Activated B cell treated with CpG ODN at 0.5 μM for 24 hours (primary cell): ENCODE measurements around the gene DLGAP4. TPM values are rescaled to one million over a fixed set of nuclear protein-coding genes. Genes with fewer than 3 reads are reported as not detected.

Experiments used
- ATAC-seq: fragments of 200-7000 bp; cut with Tn5 transposase; one replicate; pipeline ENCODE4 v1.10.0; 2021; ENCODE audit warnings: low read depth, mild to moderate bottlenecking, moderate library complexity
- CTCF ChIA-PET: fragments of 350-600 bp; sonication (Branson Sonifier 250); formaldehyde crosslinking; loops from one replicate; lab custom pipeline; 2021; ENCODE audit warnings: antibody characterized with exemption; lab: Charles Lee
- POLR2A ChIA-PET: fragments of 350-600 bp; sonication (Branson Sonifier 250); formaldehyde crosslinking; loops from one replicate; lab custom pipeline; 2021; ENCODE audit warnings: antibody characterized with exemption; lab: Charles Lee
- DNase-seq: peaks from one replicate; pipeline ENCODE4 v3.0.0; 2022
- H3K27ac Mint-ChIP-seq: one replicate; pipeline ENCODE4 v1.8.0; 2020; ENCODE audit warnings: mixed read lengths
- H3K27me3 Mint-ChIP-seq: one replicate; pipeline ENCODE4 v1.8.0; 2021; ENCODE audit warnings: mixed read lengths
- H3K36me3 Mint-ChIP-seq: one replicate; pipeline ENCODE4 v1.8.0; 2021; ENCODE audit warnings: low read depth, mixed read lengths
- H3K4me1 Mint-ChIP-seq: one replicate; pipeline ENCODE4 v1.8.0; 2021; ENCODE audit warnings: mixed read lengths
- H3K4me3 Mint-ChIP-seq: one replicate; pipeline ENCODE4 v1.8.0; 2020; ENCODE audit warnings: mild to moderate bottlenecking, mixed read lengths
- H3K9me3 Mint-ChIP-seq: one replicate; pipeline ENCODE4 v1.8.0; 2020; ENCODE audit warnings: mixed read lengths
- intact Hi-C: fragments of 100-400 bp; cut with micrococcal nuclease; formaldehyde crosslinking; loops from one replicate; pipeline ENCODE4 v1.15.1; 2024
- total RNA-seq: library from RNA; stranded (reverse); gene quantifications from 2 replicates; pipeline ENCODE4 v1.2.3, GENCODE V29; 2022
- TF ChIP-seq, protein P1 (sequence below): fragments of 200-600 bp; IDR thresholded peaks from one replicate; pipeline ENCODE4 v1.8.0; 2022; ENCODE audit warnings: antibody characterized with exemption, mild to moderate bottlenecking

Gene DLGAP4
- total RNA-seq, 1 donor from 2014 or later, result 38.7 TPM

DNA sequence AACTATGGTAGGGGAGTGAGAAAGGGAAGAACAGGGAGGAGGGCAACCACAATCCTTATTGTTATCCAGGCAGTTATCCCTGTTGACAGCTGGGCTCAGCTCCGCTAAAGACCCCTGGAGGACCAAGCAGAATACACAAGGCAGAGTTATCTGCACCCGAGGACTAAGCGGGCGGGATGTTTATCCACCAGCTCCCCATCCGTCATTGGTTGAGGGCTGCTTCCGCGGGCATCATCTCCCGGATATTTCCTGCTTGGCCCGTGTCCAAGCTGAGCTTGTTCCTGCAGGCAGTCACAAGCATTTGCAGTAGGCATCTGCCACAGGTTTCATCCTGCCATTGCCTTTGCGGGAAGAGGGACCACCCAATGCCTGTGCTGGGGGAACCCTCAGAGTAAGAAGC is 102.1 kb downstream of the DLGAP4 start:
- intact Hi-C loops, result no loop called here
- Mint-ChIP-seq H3K36me3 (no peaks in the 10 kb centered on the region), H3K9me3 (no peaks in the 10 kb centered on the region), H3K27me3 (peaks cover 8% of the 10 kb centered on the region), H3K27ac (no peak overlapping the region), H3K4me3 (no peak overlapping the region), H3K4me1 (no peaks in the 10 kb centered on the region)
- POLR2A ChIA-PET, result no interaction called here
- CTCF ChIA-PET, result no interaction called here
- TF ChIP-seq, protein P1, sequence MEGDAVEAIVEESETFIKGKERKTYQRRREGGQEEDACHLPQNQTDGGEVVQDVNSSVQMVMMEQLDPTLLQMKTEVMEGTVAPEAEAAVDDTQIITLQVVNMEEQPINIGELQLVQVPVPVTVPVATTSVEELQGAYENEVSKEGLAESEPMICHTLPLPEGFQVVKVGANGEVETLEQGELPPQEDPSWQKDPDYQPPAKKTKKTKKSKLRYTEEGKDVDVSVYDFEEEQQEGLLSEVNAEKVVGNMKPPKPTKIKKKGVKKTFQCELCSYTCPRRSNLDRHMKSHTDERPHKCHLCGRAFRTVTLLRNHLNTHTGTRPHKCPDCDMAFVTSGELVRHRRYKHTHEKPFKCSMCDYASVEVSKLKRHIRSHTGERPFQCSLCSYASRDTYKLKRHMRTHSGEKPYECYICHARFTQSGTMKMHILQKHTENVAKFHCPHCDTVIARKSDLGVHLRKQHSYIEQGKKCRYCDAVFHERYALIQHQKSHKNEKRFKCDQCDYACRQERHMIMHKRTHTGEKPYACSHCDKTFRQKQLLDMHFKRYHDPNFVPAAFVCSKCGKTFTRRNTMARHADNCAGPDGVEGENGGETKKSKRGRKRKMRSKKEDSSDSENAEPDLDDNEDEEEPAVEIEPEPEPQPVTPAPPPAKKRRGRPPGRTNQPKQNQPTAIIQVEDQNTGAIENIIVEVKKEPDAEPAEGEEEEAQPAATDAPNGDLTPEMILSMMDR, result no peak
- DNase-seq (no peak), ATAC-seq (no peak)

DNA sequence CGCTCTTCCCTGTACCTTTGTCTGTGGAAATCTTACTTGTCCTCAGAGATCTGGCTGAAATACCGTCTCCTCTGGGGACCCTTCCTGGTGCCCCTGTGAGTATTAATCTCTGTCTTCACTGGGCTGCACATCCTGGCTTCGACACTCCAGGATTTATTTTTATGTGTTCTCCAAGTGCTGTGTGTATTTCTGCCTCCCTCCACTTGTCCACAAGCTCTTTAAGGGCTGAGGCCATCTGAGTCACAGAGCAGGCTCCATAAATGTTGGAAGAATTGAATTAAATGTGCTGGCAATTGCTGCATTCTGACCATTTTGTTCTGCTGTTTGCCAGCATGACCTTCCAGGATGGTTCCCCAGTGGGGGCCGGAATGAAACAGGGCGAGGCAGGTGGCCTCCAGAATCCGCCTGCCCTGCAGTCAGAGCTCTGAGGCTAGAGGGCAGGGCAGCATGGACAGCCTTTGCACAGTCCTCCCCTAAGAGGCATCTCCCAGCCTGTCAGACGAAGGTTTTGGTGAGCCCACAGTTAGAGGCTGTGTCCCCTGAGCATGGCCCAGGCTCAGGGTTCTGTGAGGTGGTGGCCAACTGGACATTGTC is 105.8 kb downstream of the DLGAP4 start:
- H3K4me3 Mint-ChIP-seq, result no peak overlapping the region
- ChIA-PET POLR2A (no interaction called here), CTCF (no interaction called here)
- DNase-seq, result no peak
- no peak overlapping the region for H3K27ac Mint-ChIP-seq
- H3K9me3 Mint-ChIP-seq, result no peaks in the 10 kb centered on the region
- intact Hi-C loops, result no loop called here
- H3K27me3 Mint-ChIP-seq, result peaks cover 7% of the 10 kb centered on the region
- H3K36me3 Mint-ChIP-seq, result no peaks in the 10 kb centered on the region
- TF ChIP-seq, protein P1, result no peak
- H3K4me1 Mint-ChIP-seq, result no peaks in the 10 kb centered on the region
- no peak for ATAC-seq

DNA sequence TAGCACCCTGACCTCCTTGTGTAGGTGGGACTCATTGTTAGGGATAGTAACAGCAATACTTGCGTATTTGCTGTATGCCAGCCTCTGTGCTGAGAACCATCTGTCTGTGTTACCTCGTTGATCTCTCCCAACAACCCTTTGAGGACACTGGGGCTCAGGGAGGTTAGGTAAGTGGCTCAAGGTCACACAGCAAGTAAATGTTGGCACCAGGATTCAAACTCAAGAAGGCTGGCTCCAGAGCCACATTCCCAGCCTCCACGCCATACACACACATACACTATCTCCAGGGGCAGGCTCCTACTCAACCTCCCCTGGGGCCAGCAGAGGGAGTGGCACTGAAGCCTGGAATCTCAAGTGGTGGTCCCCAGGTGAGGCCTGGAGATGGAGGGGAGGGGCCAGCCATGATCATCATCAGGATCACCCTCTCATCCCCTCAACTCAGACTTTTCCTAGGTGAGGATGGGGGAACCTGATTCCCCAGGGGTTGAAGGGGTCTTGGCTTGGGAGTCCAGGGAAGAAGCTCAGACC is 109.4 kb downstream of the DLGAP4 start:
- Mint-ChIP-seq H3K4me3 (no peak overlapping the region), H3K36me3 (no peaks in the 10 kb centered on the region), H3K27ac (no peak overlapping the region), H3K9me3 (no peaks in the 10 kb centered on the region), H3K27me3 (peaks cover 13% of the 10 kb centered on the region), H3K4me1 (no peaks in the 10 kb centered on the region)
- ChIA-PET POLR2A (no interaction called here), CTCF (no interaction called here)
- ATAC-seq, result no peak
- TF ChIP-seq, protein P1, result no peak
- DNase-seq, result no peak
- intact Hi-C loops, result no loop called here

DNA sequence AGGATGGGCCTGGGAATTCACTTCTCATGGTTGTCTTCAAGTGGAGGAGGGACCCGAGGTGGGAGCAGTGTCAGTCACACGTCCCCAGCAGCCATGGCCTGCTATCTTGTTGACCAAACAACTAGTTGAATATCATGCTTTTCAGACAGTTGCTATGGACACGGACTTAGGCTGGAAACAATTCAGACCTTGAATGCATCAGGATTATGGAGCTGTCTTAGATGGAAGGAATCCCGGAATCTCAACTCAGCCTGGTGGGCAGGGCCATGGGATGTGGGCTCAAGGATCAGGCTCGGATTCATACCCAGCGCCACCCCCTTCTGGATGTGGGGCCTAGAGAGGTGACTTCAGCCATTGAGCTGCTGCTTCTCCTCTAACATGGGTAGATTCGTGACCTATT is 112.6 kb downstream of the DLGAP4 start:
- no peaks in the 10 kb centered on the region for H3K9me3 Mint-ChIP-seq
- CTCF ChIA-PET, result no interaction called here
- ATAC-seq (no peak), DNase-seq (no peak)
- POLR2A ChIA-PET, result no interaction called here
- TF ChIP-seq, protein P1, result no peak
- H3K27ac Mint-ChIP-seq, result no peak overlapping the region
- peaks cover 17% of the 10 kb centered on the region for H3K27me3 Mint-ChIP-seq
- no peaks in the 10 kb centered on the region for H3K36me3 Mint-ChIP-seq
- no peak overlapping the region for H3K4me3 Mint-ChIP-seq
- intact Hi-C loops, result no loop called here
- H3K4me1 Mint-ChIP-seq, result no peaks in the 10 kb centered on the region

DNA sequence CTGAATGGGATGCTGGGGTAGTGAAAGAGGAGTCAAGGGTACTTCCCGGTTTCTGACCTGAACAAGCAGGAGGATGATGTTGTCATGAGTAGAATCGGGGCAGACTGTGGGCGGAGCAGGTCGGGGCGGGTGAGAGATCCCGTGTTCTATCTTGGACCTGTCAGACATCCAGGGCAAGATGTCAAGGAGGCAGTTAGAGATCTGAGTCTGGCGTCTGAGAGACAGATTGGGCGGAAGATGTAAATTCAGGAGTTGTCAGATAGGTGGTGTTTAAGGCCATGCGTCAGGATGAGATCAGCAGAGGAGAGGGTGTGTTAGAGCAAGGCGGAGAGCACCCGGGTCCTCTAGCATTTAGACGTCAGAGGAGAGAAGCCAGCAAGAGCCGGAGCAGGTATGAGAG is 115.5 kb downstream of the DLGAP4 start:
- TF ChIP-seq, protein P1, result no peak
- ChIA-PET POLR2A (no interaction called here), CTCF (no interaction called here)
- Mint-ChIP-seq H3K27ac (no peak overlapping the region), H3K36me3 (no peaks in the 10 kb centered on the region), H3K4me1 (no peaks in the 10 kb centered on the region), H3K9me3 (no peaks in the 10 kb centered on the region), H3K27me3 (peaks cover 17% of the 10 kb centered on the region), H3K4me3 (no peak overlapping the region)
- intact Hi-C loops, result no loop called here
- DNase-seq, result no peak
- ATAC-seq, result no peak
